Fibroblast of skin of left biceps (primary cell): ENCODE data around the gene ITPRID1.
"Not testable (repeated sequence)": the region's sequence is repeated elsewhere in the genome, so short reads cannot be mapped to it uniquely, and the experiment has no call there.

ENCODE experiments used
- DNase-seq, 2 experiments: peaks; one replicate each; pipeline ENCODE4 v3.0.0-alpha.2; 2013; ENCODE audit warnings: low read depth in 2 of 2

The ITPRID1 gene

GRCh38 chr7:31516680-31517502 lies 3.0 kb downstream of the ITPRID1 start:
- no peak for DNase-seq

DNA sequence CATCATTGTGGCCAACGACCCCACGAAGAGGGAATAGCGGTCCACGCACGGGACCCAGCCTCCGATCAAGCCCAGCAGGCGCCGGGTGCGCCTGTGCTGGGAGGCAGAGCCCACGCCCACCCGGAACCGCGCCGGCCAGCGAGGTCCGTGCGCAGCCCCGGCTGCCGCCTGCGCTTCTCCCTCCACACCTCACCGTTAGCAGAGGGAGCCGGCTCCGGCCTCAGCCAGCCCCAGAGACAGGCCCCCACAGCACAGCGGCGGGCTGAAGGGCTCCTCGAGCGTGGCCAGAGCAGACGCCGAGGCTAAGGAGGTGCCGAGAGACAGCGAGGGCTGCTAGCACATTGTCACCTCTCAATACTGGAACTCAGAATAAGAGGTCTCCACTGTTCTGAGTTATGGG lies 3.6 kb downstream of the ITPRID1 start:
- DNase-seq: no peak

GRCh38 chr7:31518766-31519165 lies 4.9 kb downstream of the ITPRID1 start:
- DNase-seq: no peak

- DNase-seq: no peak
Measured at GRCh38 chr7:31521336-31522010, 7.6 kb downstream of the ITPRID1 start.

DNA sequence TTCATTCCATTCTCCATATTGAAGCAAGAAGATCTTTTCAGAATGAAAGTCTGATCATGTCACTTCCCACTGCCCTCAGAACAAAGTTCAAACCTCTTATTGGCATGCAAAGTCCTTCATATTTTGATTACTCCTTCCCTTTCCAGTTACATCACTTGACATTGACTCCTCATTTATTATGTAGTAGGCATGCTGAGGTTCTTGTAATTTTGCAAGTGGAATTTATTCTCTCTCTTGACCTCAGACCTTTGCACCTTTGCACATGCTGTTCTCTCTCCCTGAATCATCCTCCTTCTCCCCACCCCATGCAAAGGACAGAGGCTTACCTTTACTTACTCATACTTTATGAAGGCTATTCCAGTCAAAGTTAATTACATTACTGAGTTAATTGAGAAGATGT lies 13.0 kb downstream of the ITPRID1 start:
- DNase-seq: no peak

- no peak for DNase-seq
Measured at GRCh38 chr7:31529103-31529502, 15.2 kb downstream of the ITPRID1 start.

DNA sequence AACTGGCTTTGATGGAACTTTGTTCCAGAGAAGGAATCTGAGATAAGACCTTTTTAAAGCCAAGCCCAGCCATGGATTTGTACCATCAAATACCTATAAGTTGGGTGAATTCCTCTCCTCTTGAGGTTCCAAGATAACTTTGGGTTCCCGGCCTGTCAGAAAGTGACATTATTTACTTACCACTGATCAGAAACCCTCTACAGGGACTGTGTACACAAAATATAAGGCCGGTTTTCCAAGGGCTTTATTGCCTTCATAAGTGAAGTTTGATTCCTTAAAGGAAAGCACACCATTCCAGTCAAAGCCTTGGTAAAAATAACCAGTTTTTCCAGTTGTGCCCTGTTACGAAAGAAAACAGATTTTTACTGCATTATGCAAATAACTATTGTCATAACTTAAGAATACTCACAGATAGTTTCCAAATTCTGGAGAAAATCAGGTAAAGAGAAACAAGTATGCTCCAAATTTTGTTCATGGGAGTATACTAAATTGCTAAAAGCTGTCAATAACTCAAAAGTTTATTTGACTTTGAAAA lies 26.8 kb downstream of the ITPRID1 start:
- DNase-seq: not testable (repeated sequence)

DNA sequence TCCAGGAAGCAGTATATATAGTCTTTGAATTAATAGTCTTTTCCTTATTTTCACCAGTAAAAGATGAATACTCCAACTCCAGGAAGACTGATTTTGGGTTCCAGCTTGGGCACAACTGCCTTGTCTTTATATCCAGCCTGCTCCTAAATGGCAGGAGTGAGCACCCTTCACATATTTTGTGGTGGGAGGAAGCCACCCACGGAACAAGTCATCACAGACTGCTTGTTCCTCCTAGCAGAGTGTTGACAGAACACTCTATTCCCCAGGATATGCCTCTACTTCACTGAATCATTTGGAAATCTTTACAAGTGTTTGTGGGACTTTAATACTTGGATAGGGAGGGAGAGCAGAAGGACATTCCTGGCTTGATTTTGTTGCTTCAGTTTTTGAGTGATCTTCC lies 31.7 kb downstream of the ITPRID1 start:
- no peak for DNase-seq

DNA sequence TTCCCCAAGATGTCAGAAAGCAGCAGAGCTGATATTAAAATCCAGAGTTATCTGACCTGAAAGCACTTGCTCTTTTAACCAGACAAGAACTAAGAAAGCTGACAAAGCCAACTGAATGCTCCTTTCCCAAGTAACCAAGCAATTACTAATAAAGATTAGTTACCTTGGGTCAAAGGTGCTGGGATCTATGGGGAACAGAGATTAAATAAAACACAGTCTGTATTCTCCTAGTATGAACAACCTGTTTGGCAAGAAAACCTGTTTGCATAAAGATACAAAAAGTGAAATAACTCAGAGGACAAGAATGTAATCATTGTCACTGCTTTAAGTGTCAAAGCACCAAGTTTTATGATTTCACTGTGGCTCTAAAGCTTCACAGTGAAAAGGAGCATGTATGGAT lies 35.7 kb downstream of the ITPRID1 start:
- no peak for DNase-seq

- DNase-seq: no peak
Measured at GRCh38 chr7:31550432-31550831, 36.5 kb downstream of the ITPRID1 start.

DNA sequence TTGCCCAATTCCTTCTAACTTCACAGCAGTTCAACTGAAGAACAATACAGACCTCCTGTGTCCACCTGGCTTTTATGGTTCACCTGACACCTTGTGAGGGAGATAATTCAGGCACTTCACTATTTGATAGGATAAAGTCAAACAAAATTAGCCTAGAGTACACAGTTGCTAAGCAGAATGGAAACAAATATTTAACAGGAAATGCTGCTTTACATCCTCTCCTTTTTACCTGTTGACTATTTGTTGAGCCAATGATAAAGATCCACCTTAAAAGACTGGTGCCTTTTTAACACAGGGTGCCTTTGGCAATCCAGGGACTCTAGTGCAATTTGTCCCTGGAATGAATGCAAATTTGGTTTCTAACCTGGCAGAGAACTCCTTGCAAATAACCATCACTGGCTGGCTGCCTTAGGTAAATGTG lies 39.8 kb downstream of the ITPRID1 start:
- DNase-seq: no peak

DNA sequence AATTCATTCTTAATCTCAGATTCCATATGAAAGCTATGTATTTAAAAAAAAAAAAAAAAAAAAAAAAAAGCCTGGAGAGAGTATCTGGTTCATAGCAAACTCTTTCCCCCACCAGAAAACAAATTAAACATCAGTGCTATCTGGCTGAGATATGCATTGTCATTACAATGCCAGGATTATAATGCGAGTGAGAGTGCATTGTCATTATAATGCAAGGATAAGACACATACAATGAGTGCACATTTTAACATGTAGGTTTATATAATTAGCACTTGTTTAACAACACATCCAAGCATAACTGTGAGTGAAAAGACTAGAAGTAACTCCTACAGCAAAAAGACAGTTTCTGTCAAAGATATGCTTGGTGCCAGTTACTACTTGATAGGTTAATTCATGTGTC lies 48.1 kb downstream of the ITPRID1 start:
- no peak for DNase-seq

- no peak for DNase-seq
Measured at GRCh38 chr7:31563522-31563921, 49.6 kb downstream of the ITPRID1 start.

DNA sequence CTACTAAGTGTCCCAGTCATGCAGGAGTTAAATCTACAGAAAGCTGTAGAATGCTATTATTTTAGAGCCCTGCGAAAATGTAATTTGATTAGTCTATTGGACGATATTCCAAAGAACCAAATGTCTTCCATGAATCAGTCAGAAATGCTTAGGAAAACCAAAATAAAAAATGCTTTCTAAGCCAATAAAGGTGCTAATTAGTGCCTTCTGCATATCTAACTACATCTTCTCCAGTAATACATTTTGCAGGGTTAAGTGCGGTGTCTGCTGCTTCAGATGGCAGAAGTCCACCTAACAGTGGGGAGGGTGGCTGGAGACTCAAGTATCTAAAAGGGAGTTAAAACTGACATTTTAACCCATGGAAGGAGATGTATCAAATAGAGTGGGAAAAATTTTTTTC lies 50.1 kb downstream of the ITPRID1 start:
- DNase-seq: no peak

GRCh38 chr7:31564661-31565060 lies 50.8 kb downstream of the ITPRID1 start:
- no peak for DNase-seq

DNA sequence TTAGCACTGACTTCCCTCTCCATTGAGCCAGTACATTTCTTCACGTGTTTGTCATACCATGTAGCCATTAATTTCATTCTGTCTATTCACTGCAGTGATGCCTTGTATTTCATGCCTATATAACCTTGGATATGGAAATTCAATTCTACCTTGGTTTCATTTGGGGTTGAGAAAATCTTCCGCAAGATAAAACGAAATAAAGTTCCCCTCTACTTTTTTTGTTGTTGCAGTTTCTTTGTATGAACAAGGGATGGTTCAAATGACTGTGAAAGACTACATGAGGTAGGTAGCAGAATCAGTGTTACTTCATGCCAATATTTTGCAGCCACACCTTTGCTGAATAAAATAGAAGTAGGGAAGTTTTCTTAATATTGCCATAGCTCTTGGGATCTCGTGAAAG lies 55.6 kb downstream of the ITPRID1 start:
- no peak for DNase-seq

DNA sequence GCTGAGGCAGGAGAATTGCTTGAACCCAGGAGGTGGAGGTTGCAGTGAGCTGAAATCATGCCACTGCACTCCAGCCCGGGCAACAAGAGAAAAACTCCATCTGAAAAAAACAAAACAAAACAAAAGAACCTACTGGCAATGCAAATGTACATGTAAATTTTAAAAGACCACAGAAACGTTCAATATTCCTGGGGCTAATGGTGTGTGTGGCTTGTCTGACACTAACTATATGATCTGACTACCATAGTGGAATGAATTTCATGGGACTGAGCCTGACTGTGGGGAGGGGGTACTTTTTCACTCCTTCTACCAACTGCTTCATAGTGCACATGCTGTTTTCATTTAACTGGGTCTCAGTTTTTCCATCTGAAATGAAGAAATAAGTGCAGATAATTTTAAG lies 69.6 kb downstream of the ITPRID1 start:
- no peak for DNase-seq

- DNase-seq: no peak
Measured at GRCh38 chr7:31583942-31584341, 70.1 kb downstream of the ITPRID1 start.

- DNase-seq: no peak
Measured at GRCh38 chr7:31595390-31595789, 81.5 kb downstream of the ITPRID1 start.

GRCh38 chr7:31602041-31602625 lies 88.2 kb downstream of the ITPRID1 start:
- DNase-seq: no peak

DNA sequence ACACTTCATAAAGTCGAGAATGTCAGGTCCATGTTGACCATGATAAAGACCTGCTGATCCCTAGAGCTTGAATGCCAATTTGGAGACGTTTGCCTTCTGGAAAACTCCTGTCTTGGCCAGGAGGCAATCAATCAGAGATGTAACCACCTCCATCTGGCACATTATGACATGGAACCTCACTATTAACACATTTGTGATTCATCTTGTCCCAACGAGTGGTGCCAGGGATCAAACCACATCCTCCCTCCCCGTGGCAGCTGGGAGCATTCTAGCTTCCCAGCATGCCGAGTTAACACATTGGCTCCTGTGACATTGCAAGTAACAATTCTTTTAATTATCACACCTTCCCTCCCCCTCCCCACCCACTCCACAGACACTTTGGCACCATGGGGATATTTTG lies 89.2 kb downstream of the ITPRID1 start:
- no peak for DNase-seq

DNA sequence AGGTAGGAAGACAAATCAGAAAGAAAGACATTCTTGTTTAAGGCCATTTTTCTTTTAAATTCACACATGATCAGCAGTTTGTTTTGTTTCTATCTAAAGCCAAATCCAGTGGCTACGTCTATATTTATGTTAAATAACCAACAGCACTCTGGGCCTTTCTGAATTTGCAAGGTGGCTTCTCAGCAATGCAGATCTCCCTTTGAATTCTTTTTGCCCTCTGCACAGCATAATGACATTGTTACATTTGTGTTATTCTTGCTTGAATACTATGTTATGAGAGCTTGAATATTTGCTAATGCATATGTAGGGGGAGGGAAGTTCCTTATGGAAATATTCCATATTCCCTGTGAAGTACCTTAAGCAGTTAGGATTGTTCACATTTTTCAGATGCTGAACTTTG lies 99.7 kb downstream of the ITPRID1 start:
- no peak for DNase-seq

DNA sequence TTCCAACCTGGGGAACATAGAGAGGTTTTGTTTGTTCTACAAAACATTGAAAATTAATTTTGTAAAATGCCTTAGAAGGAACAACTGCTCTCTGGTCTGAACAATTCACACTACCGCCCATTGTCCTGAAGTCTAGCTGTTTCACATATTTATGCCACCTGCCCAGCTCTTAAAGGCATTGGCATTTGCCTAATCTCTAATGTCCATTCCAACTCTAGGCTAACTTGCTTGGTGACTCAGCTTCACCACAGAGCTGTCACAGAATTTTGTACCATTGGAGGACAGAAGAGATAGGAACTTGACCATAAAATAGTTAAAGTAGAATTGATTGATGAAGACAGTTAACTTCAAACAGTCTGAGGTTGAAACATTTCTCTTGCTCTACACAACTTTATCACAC lies 119.6 kb downstream of the ITPRID1 start:
- DNase-seq: no peak
